H1 (cell line): ENCODE measurements around the gene EPHB1.

ENCODE experiments used
- CREB1 ChIP-seq: IDR thresholded peaks from 2 replicates; pipeline ENCODE4 v1.6.1; 2012; ENCODE audit warnings: inconsistent platforms
- CTCF ChIP-seq, 3 experiments: IDR thresholded peaks; 1 replicate in 2 of 3; 2 replicates in 1 of 3; pipeline versions ENCODE4 v1.5.1 to v1.6.1; 2011; ENCODE audit warnings: low read length in 3 of 3, mild to moderate bottlenecking in 3 of 3, inconsistent platforms in 2 of 3, low read depth in 1 of 3, moderate library complexity in 1 of 3; ENCODE audit not compliant: insufficient read depth in 1 of 3; ENCODE audit errors: control extremely low read depth in 1 of 3
- GABPA ChIP-seq: IDR thresholded peaks from 2 replicates; pipeline ENCODE4 v1.6.1; 2011; ENCODE audit warnings: mild to moderate bottlenecking, low read length, moderate library complexity, borderline replicate concordance; ENCODE audit not compliant: insufficient read depth
- GTF2F1 ChIP-seq: IDR thresholded peaks from 2 replicates; pipeline ENCODE4 v1.6.1; 2012; ENCODE audit warnings: low read depth, low read length, improper control_type of control experiment, borderline replicate concordance
- RNF2 ChIP-seq: fragments of 200-900, 300-1000 bp; sonication (generic); IDR thresholded peaks from 2 replicates; pipeline ENCODE4 v1.7.1; 2016; ENCODE audit warnings: borderline replicate concordance, low read depth, mild to moderate bottlenecking, antibody characterized with exemption, low read length; ENCODE audit not compliant: poor library complexity, severe bottlenecking; ENCODE audit errors: missing control alignments
- TAF1 ChIP-seq: IDR thresholded peaks from 2 replicates; pipeline ENCODE4 v1.6.1; 2011; ENCODE audit warnings: mild to moderate bottlenecking, low read depth, low read length
- TBP ChIP-seq: IDR thresholded peaks from 2 replicates; pipeline ENCODE4 v1.6.1; 2011; ENCODE audit warnings: low read depth, low read length, improper control_type of control experiment
- TEAD4 ChIP-seq: IDR thresholded peaks from 2 replicates; pipeline ENCODE4 v1.6.1; 2012; ENCODE audit warnings: low read depth, low read length, inconsistent platforms, mixed read lengths

GRCh38 chr3:134776518-134776917 lies 18.5 kb upstream of the EPHB1 start:
- TF ChIP-seq CREB1 = no peak
- TF ChIP-seq CTCF (IDR thresholded peaks at IDR 0.05; ENCODE audit: control extremely low read depth in 1 of 3, insufficient read depth in 1 of 3, low read depth in 1 of 3, low read length in 3 of 3) = no peak
- no peak for TF ChIP-seq RNF2
- no peak for TF ChIP-seq TBP
- TF ChIP-seq GABPA = no peak
- no peak for TF ChIP-seq TAF1
- TF ChIP-seq GTF2F1 = no peak
- TF ChIP-seq TEAD4 = no peak
